DMS53 treated with DMSO at 0.1 percent for 48 hours (cell line): ENCODE data around the gene GALC.

ENCODE experiments used
- DNase-seq: peaks from one replicate; lab custom pipeline; 2025; ENCODE audit not compliant: unreplicated experiment; lab: John Stamatoyannopoulos, UW

GALC gene

GRCh38 chr14:87960013-87960787, 32.8 kb downstream of the GALC start:
- DNase-seq: no peak

- no peak for DNase-seq
These were observed 37.5 kb downstream of the GALC start for GRCh38 chr14:87955501-87955900.

GRCh38 chr14:87952307-87953094, 40.5 kb downstream of the GALC start:
- no peak for DNase-seq

GRCh38 chr14:87944987-87945604, 47.9 kb downstream of the GALC start:
- DNase-seq: no peak

GRCh38 chr14:87940894-87941293, 52.1 kb downstream of the GALC start:
- DNase-seq: no peak

GRCh38 chr14:87940382-87940781, 52.6 kb downstream of the GALC start:
- no peak for DNase-seq

- peak; percentile 90 for DNase-seq
These were observed 57.1 kb downstream of the GALC start for GRCh38 chr14:87935886-87936285.

- no peak for DNase-seq
These were observed 57.7 kb downstream of the GALC start for GRCh38 chr14:87935081-87935828.

GRCh38 chr14:87934185-87934584, 58.8 kb downstream of the GALC start:
- DNase-seq: no peak

GRCh38 chr14:87916886-87917275, 76.1 kb downstream of the GALC start:
- no peak for DNase-seq

GRCh38 chr14:87916103-87916885, 76.7 kb downstream of the GALC start:
- DNase-seq: no peak

- no peak for DNase-seq
These were observed 84.4 kb downstream of the GALC start for GRCh38 chr14:87908550-87908949.

- no peak for DNase-seq
These were observed 91.3 kb downstream of the GALC start for GRCh38 chr14:87901652-87902051.

- DNase-seq: no peak
These were observed 91.7 kb downstream of the GALC start for GRCh38 chr14:87901236-87901635.

- DNase-seq: no peak
These were observed 93.8 kb downstream of the GALC start for GRCh38 chr14:87899228-87899627.

GRCh38 chr14:87898301-87898700, 94.7 kb downstream of the GALC start:
- DNase-seq: no peak

- DNase-seq: peak; percentile 35
These were observed 96.3 kb downstream of the GALC start for GRCh38 chr14:87896393-87897380.

GRCh38 chr14:87894920-87895319, 98.1 kb downstream of the GALC start:
- DNase-seq: no peak

- no peak for DNase-seq
These were observed 100.2 kb downstream of the GALC start for GRCh38 chr14:87892763-87893162.
